K562 (cell line): ENCODE results near the gene LYPLA2. TPM values are rescaled to one million over a fixed set of nuclear protein-coding genes. Genes with fewer than 3 reads are reported as not detected.

Experiments
- ADNP ChIP-seq: fragments of 200-800 bp; sonication (Bioruptor generic); IDR thresholded peaks from 2 replicates; pipeline ENCODE4 v1.6.1; 2016; ENCODE audit warnings: missing genetic modification characterization, missing compliant biosample characterization
- ARID2 ChIP-seq: fragments of 450-650 bp; IDR thresholded peaks from 2 replicates; pipeline ENCODE4 v1.6.1; 2017; ENCODE audit warnings: antibody characterized with exemption, mild to moderate bottlenecking
- BHLHE40 ChIP-seq: IDR thresholded peaks from 2 replicates; pipeline ENCODE4 v1.6.1; 2011; ENCODE audit warnings: low read length, improper control_type of control experiment
- HDAC2 ChIP-seq: fragments of 450-650 bp; IDR thresholded peaks from 2 replicates; pipeline ENCODE4 v1.6.1; 2016; ENCODE audit warnings: mild to moderate bottlenecking
- HDGF ChIP-seq: fragments of 450-650 bp; IDR thresholded peaks from 2 replicates; pipeline ENCODE4 v1.6.1; 2016
- JUND ChIP-seq, 2 experiments: IDR thresholded peaks; 2 replicates in 1 of 2; 3 replicates in 1 of 2; pipeline ENCODE4 v1.6.1; 2011; ENCODE audit warnings: borderline replicate concordance in 2 of 2, low read depth in 2 of 2, low read length in 2 of 2, improper control_type of control experiment in 1 of 2, missing biosample characterization in 1 of 2, missing genetic modification characterization in 1 of 2, missing genetic modification reagents in 1 of 2
- SMC3 ChIP-seq: conservative IDR thresholded peaks from 2 replicates; pipeline ENCODE4 v1.6.1; 2011; ENCODE audit warnings: low read depth, low read length, improper control_type of control experiment; ENCODE audit not compliant: insufficient read depth
- XRCC5 ChIP-seq: fragments of 200-400 bp; formaldehyde crosslinking; IDR thresholded peaks from 2 replicates; pipeline ENCODE4 v1.6.1; 2017; ENCODE audit warnings: low read depth, mild to moderate bottlenecking, low read length
- ZNF24 ChIP-seq: fragments of 450-650 bp; IDR thresholded peaks from 2 replicates; pipeline ENCODE4 v1.6.1; 2016
- ZNF764 ChIP-seq: fragments of 250-450 bp; sonication (Bioruptor Pico); IDR thresholded peaks from 2 replicates; pipeline ENCODE4 v1.4.0; 2020; ENCODE audit warnings: low read depth, mild to moderate bottlenecking, moderate library complexity
- ZZZ3 ChIP-seq: fragments of 450-650 bp; IDR thresholded peaks from 2 replicates; pipeline ENCODE4 v1.6.1; 2016; ENCODE audit warnings: antibody characterized with exemption, mild to moderate bottlenecking, moderate library complexity
- polyA plus RNA-seq, 8 experiments: library from polyadenylated mRNA; depleted of rRNA in 4 of 8; stranded (reverse) in 5 of 8; unstranded in 3 of 8; fragments of >200 nt; fragmentation: Nextera tagmentation in 2 of 8; fragmentation: Illumina TruSeq in 1 of 8; extraction: Ambion mirVana in 2 of 8; extraction: Trizol in 1 of 8; gene quantifications; 2 replicates each; pipeline versions ENCODE4 v1.2.1 to v1.2.3, GENCODE V29; 2011 to 2014; ENCODE audit warnings: inconsistent platforms in 1 of 8, missing spikeins in 1 of 8
- total RNA-seq, 7 experiments: library from RNA; depleted of rRNA in 6 of 7; stranded (reverse); fragments of >200 nt in 6 of 7; fragmentation: Illumina TruSeq in 2 of 7; extraction: Trizol in 2 of 7; gene quantifications; 2 replicates each; pipeline versions ENCODE4 v1.2.1 to v1.2.3, GENCODE V29; 2011 to 2021; ENCODE audit warnings: low replicate concordance in 1 of 7
- TF ChIP-seq, protein P1 (sequence below): fragments of 450-650 bp; IDR thresholded peaks from 2 replicates; pipeline ENCODE4 v1.7.1; 2018; ENCODE audit warnings: mild to moderate bottlenecking, low read depth; ENCODE audit not compliant: partially characterized antibody
- TF ChIP-seq, protein P2 (sequence below), 3 experiments: IDR thresholded peaks in 2 of 3; conservative IDR thresholded peaks in 1 of 3; 2 replicates each; pipeline ENCODE4 v1.5.1; 2011 to 2012; ENCODE audit warnings: low read length in 3 of 3, mild to moderate bottlenecking in 3 of 3, control low read depth in 2 of 3, improper control_type of control experiment in 1 of 3, inconsistent platforms in 1 of 3, low read depth in 1 of 3, mixed read lengths in 1 of 3, moderate library complexity in 1 of 3; ENCODE audit not compliant: insufficient read depth in 2 of 3
- TF ChIP-seq, protein P3 (sequence below): IDR thresholded peaks from 2 replicates; pipeline ENCODE4 v1.6.1; 2016; ENCODE audit warnings: missing genetic modification characterization, missing compliant biosample characterization

LYPLA2 gene
- total and polyA plus RNA-seq, 9 of the 15 experiments (the other 6 are each of a cell fraction or from before 2014, with no cell fraction given), result 3.9 to 128 (median 60.1) TPM

GRCh38 chr1:23772049-23772853 is 18.7 kb upstream of the LYPLA2 start (continued):
- TF ChIP-seq, protein P1, sequence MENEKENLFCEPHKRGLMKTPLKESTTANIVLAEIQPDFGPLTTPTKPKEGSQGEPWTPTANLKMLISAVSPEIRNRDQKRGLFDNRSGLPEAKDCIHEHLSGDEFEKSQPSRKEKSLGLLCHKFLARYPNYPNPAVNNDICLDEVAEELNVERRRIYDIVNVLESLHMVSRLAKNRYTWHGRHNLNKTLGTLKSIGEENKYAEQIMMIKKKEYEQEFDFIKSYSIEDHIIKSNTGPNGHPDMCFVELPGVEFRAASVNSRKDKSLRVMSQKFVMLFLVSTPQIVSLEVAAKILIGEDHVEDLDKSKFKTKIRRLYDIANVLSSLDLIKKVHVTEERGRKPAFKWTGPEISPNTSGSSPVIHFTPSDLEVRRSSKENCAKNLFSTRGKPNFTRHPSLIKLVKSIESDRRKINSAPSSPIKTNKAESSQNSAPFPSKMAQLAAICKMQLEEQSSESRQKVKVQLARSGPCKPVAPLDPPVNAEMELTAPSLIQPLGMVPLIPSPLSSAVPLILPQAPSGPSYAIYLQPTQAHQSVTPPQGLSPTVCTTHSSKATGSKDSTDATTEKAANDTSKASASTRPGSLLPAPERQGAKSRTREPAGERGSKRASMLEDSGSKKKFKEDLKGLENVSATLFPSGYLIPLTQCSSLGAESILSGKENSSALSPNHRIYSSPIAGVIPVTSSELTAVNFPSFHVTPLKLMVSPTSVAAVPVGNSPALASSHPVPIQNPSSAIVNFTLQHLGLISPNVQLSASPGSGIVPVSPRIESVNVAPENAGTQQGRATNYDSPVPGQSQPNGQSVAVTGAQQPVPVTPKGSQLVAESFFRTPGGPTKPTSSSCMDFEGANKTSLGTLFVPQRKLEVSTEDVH, result no peak
- TF ChIP-seq ZNF764 (CRISPR knock-in tag) (peak; percentile 58; the same call in 1 of the 2 replicates), JUND (IDR thresholded peaks at IDR 0.05; ENCODE audit: borderline replicate concordance, low read depth, low read length) (peak; percentile 68), JUND (tag; IDR thresholded peaks at IDR 0.05; ENCODE audit: borderline replicate concordance, low read depth, low read length) (no peak; the same call in 2 of the 3 replicates), BHLHE40 (0 out of 2 replicates have a peak, but pooled peaks have one; percentile 7), HDGF (0 out of 2 replicates have a peak, but pooled peaks have one; percentile 13), ZZZ3 (0 out of 2 replicates have a peak, but pooled peaks have one; percentile 32), SMC3 (peak; percentile 92), ZNF24 (peak; percentile 99), XRCC5 (peak; percentile 54; the same call in 1 of the 2 replicates), ADNP (tag) (peak; percentile 17; the same call in 1 of the 2 replicates), HDAC2 (no peak), ARID2 (peak; percentile 46; the same call in 1 of the 2 replicates)
- TF ChIP-seq, protein P2, sequence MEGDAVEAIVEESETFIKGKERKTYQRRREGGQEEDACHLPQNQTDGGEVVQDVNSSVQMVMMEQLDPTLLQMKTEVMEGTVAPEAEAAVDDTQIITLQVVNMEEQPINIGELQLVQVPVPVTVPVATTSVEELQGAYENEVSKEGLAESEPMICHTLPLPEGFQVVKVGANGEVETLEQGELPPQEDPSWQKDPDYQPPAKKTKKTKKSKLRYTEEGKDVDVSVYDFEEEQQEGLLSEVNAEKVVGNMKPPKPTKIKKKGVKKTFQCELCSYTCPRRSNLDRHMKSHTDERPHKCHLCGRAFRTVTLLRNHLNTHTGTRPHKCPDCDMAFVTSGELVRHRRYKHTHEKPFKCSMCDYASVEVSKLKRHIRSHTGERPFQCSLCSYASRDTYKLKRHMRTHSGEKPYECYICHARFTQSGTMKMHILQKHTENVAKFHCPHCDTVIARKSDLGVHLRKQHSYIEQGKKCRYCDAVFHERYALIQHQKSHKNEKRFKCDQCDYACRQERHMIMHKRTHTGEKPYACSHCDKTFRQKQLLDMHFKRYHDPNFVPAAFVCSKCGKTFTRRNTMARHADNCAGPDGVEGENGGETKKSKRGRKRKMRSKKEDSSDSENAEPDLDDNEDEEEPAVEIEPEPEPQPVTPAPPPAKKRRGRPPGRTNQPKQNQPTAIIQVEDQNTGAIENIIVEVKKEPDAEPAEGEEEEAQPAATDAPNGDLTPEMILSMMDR (IDR thresholded peaks at IDR 0.05 in 2 of 3, conservative IDR thresholded peaks at IDR 0.05 in 1 of 3; ENCODE audit: insufficient read depth in 2 of 3, low read depth in 1 of 3, low read length in 3 of 3), result peak; percentile 96 to 98 (median 97)
- TF ChIP-seq, protein P3, sequence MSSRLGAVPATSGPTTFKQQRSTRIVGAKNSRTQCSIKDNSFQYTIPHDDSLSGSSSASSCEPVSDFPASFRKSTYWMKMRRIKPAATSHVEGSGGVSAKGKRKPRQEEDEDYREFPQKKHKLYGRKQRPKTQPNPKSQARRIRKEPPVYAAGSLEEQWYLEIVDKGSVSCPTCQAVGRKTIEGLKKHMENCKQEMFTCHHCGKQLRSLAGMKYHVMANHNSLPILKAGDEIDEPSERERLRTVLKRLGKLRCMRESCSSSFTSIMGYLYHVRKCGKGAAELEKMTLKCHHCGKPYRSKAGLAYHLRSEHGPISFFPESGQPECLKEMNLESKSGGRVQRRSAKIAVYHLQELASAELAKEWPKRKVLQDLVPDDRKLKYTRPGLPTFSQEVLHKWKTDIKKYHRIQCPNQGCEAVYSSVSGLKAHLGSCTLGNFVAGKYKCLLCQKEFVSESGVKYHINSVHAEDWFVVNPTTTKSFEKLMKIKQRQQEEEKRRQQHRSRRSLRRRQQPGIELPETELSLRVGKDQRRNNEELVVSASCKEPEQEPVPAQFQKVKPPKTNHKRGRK (tag), result no peak
